ENCODE results near the gene CYFIP1. TPM values are rescaled to one million over a fixed set of nuclear protein-coding genes. Genes with fewer than 3 reads are reported as not detected.

The CYFIP1 gene
- total RNA-seq, 4 donors from 2014 or later, result 86.8 to 131 (median 105) TPM

DNA sequence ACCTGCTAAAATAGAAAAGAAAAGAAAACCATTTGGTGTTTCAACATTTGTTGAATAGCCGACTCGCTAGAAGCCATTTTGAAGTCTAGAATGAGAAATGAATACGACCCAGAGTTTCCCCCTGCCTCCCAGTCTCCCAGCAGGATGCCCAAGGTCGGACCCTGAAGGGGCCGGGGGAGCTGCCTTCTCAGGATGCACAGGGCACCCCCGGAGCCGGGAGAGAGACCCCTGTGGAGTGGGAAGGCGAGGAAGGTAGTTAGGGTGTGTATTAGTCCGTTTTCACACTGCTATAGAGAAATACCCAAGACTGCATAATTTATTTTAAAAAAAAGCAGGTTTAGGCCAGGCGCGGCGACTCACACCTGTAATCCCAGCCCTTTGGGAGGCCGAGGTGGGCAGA lies 97.0 kb downstream of the CYFIP1 start:
- Histone ChIP-seq H3K27me3 (no peaks in the 10 kb centered on the region), H3K9me3 (no peaks in the 10 kb centered on the region), H3K27ac (replicated peaks in 1 of 4) (no peak overlapping the region), H3K36me3 (peaks cover 35 to 82% (median 58%) of the 10 kb centered on the region in 4 donors), H3K4me1 (no peaks in the 10 kb centered on the region), H3K4me3 (no peak overlapping the region)
- intact Hi-C loops (cut with DNase I), result no loop called here
- WGBS, result 90% methylated on average over 13 of the region's 13 CpGs
- TF ChIP-seq, protein P1, sequence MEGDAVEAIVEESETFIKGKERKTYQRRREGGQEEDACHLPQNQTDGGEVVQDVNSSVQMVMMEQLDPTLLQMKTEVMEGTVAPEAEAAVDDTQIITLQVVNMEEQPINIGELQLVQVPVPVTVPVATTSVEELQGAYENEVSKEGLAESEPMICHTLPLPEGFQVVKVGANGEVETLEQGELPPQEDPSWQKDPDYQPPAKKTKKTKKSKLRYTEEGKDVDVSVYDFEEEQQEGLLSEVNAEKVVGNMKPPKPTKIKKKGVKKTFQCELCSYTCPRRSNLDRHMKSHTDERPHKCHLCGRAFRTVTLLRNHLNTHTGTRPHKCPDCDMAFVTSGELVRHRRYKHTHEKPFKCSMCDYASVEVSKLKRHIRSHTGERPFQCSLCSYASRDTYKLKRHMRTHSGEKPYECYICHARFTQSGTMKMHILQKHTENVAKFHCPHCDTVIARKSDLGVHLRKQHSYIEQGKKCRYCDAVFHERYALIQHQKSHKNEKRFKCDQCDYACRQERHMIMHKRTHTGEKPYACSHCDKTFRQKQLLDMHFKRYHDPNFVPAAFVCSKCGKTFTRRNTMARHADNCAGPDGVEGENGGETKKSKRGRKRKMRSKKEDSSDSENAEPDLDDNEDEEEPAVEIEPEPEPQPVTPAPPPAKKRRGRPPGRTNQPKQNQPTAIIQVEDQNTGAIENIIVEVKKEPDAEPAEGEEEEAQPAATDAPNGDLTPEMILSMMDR (IDR thresholded peaks at IDR 0.05), result no peak
- TF ChIP-seq POLR2A (IDR thresholded peaks at IDR 0.05; ENCODE audit: low read depth) (no peak), POLR2AphosphoS5 (IDR thresholded peaks at IDR 0.05) (no peak), EP300 (IDR thresholded peaks at IDR 0.05) (no peak)
- no peak for DNase-seq (ENCODE audit: extremely low spot score)

DNA sequence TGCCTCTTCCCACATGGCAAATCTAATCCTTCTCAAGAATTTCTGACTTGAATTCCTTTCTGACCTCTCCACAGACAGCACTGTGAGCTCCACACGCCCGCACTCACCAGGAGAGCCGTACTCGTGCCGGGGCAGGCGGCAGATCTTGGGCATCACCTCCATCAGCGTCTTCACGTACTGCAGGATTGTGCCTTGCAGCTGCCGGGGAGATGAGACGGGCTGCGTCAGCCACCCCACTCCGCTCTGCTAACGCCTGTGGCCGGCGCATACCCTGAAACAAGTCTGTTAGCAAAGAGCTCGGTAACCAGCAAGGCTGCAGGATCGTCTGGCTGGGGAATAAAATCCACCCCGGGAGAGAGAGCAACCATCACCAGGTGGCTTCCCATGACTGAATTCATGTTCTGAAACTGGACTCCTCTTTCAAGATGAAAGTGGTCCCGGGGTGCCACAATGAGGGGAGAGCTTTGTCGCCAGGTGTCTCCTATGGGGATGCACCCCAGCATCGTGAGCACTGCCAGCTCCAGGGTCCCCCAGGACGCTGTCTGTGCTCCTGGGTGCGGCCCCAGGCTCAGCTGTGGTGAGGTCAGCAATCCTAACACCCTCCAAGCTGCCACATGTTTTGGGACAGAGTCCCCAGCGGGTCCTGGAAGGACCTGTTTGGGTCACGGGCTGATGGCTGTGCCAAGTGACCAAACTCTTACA lies 98.3 kb downstream of the CYFIP1 start:
- intact Hi-C loops (cut with DNase I), result no loop called here
- no peak overlapping the region for H3K27ac ChIP-seq (replicated peaks in 1 of 4)
- 93% methylated on average over 14 of the region's 25 CpGs for WGBS
- H3K9me3 ChIP-seq, result no peaks in the 10 kb centered on the region
- no peaks in the 10 kb centered on the region for H3K27me3 ChIP-seq
- H3K4me1 ChIP-seq, result no peaks in the 10 kb centered on the region
- H3K4me3 ChIP-seq, result no peak overlapping the region
- no peak for DNase-seq (ENCODE audit: extremely low spot score)
- TF ChIP-seq POLR2AphosphoS5 (IDR thresholded peaks at IDR 0.05) (no peak), POLR2A (IDR thresholded peaks at IDR 0.05; ENCODE audit: low read depth) (no peak)
- peaks cover 46 to 84% (median 64%) of the 10 kb centered on the region in 4 donors for H3K36me3 ChIP-seq

DNA sequence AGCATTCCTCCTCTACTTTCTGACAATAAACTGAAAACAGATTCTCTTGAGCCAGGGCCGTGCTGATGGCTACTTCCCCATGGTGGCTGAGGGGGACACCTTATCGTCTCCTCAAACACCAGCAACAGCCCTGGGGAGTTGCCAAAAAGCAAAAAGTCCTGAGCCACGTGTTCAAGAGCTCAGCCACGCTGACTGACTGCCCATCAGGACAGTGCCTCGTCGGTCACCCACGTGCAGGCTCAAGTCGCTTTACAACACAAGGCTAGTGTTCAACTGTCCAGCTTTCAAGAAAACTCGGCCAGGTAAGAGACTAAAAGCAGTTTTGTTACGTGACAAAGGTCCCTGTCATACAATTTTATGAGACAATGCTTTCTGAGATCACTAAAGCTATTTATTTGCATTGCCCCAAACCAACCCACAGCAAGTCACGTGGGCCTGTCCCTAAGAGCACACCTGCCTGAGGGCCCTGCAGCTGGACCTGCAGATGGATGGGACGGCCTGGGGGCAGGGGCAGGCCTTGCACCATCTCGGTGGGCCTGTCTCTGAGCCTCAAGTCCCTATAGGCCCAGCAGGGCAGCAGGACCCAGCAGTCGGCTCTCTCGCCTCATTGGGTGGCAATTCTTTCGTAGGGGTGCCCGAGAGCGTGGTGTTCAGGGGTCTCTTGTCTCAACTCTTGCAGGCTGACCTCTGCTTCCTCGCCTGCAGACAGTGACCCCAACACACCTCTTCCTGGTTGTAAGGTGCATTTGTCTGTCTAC lies 99.0 kb downstream of the CYFIP1 start:
- intact Hi-C loops (cut with DNase I), result no loop called here
- WGBS, result 89% methylated on average over 12 of the region's 19 CpGs
- Histone ChIP-seq H3K4me1 (no peaks in the 10 kb centered on the region), H3K4me3 (no peak overlapping the region), H3K9me3 (no peaks in the 10 kb centered on the region), H3K27me3 (no peaks in the 10 kb centered on the region), H3K36me3 (peaks cover 46 to 91% (median 71%) of the 10 kb centered on the region in 4 donors), H3K27ac (replicated peaks in 1 of 4) (no peak overlapping the region)
- no peak for DNase-seq (ENCODE audit: extremely low spot score)
- TF ChIP-seq POLR2AphosphoS5 (IDR thresholded peaks at IDR 0.05) (no peak), POLR2A (IDR thresholded peaks at IDR 0.05; ENCODE audit: low read depth) (no peak), EP300 (IDR thresholded peaks at IDR 0.05) (no peak)
- TF ChIP-seq, protein P1 (IDR thresholded peaks at IDR 0.05), result no peak

DNA sequence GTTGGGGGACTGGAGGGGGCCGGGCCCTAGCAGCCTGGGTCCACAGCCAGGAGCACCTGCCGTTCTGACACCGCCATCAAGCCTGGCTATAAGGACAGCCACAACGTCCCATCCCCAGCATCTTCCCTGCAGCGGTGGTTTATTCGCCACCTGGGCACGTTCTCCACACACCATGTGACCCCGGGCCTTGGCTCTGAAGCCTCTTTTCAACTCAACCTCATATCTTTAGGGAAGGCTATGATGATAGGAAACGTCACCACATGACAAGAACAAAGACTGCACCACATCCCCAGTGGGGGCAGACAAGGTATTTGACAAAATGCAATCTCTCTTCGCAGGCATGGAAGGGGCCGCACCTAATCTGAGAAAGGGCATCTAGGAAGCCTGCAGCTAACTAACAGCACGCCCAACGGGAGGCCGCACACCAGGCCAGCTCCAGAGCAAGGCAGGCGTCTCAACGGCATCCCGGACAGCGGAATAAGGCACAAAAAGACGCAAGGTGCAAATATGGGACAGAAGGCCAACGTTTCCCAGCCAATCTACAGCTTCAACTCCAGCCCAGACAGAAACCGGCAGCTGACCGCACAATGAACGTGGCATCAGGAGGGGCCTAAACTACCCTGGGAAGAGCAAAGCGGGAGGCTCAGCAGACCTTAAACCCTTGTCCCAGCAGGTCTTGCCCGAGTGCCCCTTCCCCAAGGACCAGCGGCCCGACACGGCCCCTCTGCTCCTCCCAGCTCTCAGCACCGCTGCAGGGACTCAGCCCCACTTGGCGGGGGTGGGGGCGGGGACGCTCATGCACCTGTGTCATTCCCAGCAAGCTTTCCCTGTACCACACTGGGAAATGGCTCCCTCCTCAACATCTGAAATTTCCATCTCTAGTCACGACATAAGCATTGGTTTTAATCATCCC lies 99.8 kb downstream of the CYFIP1 start:
- TF ChIP-seq POLR2AphosphoS5 (IDR thresholded peaks at IDR 0.05) (no peak), EP300 (IDR thresholded peaks at IDR 0.05) (no peak), POLR2A (IDR thresholded peaks at IDR 0.05; ENCODE audit: low read depth) (no peak)
- TF ChIP-seq, protein P1 (IDR thresholded peaks at IDR 0.05), result no peak
- H3K4me3 ChIP-seq, result no peak overlapping the region
- 91% methylated on average over 32 of the region's 33 CpGs for WGBS
- H3K36me3 ChIP-seq, result peaks cover 52 to 91% (median 76%) of the 10 kb centered on the region in 4 donors
- H3K27me3 ChIP-seq, result no peaks in the 10 kb centered on the region
- intact Hi-C loops (cut with DNase I), result no loop called here
- H3K4me1 ChIP-seq, result no peaks in the 10 kb centered on the region
- DNase-seq (ENCODE audit: extremely low spot score), result no peak
- H3K27ac ChIP-seq (replicated peaks in 1 of 4), result no peak overlapping the region
- no peaks in the 10 kb centered on the region for H3K9me3 ChIP-seq
